Measurements from ENCODE around the gene LRGUK.

LRGUK gene

DNA sequence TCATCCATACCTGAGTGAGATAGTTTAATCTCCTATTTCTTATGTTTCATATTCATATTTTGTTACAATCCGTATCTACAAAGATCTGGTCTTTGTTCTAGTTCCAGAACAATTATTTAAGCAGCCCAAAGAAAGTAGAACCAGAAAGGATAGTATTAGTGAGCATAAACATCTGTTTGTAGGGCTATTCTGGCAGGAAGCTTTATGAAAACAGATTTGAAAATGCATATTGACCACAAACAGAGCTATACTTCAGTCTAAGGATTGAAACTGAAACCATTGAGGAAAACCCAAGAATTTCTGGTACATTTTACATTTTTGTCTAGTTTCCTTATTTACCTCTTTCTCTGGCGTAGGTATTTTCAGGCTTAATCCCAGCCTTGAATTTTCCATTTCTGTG, 28.1 kb downstream of the LRGUK start:
- TF ChIP-seq, protein P1, sequence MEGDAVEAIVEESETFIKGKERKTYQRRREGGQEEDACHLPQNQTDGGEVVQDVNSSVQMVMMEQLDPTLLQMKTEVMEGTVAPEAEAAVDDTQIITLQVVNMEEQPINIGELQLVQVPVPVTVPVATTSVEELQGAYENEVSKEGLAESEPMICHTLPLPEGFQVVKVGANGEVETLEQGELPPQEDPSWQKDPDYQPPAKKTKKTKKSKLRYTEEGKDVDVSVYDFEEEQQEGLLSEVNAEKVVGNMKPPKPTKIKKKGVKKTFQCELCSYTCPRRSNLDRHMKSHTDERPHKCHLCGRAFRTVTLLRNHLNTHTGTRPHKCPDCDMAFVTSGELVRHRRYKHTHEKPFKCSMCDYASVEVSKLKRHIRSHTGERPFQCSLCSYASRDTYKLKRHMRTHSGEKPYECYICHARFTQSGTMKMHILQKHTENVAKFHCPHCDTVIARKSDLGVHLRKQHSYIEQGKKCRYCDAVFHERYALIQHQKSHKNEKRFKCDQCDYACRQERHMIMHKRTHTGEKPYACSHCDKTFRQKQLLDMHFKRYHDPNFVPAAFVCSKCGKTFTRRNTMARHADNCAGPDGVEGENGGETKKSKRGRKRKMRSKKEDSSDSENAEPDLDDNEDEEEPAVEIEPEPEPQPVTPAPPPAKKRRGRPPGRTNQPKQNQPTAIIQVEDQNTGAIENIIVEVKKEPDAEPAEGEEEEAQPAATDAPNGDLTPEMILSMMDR (conservative IDR thresholded peaks at IDR 0.05): no peak
- no peak overlapping the region for H3K27ac ChIP-seq

DNA sequence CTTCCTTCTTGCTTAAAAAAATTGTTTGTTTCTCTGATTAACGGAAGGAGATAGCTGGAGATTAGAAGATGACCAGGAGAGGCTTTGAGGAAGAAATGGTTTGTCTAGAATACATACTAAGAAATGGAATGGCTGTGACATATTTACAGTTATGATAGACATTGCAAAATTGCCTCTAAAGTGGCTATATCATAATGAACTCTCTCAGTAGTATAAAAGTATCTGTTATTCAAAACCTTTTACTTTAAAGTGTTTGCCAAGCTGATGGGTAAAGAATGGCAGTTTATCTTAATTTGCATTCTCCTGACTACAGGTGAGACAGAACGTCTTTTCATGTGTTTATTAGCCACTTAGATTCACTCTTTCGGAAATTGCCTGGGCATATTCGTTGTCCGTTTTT, 28.7 kb downstream of the LRGUK start:
- TF ChIP-seq, protein P1 (conservative IDR thresholded peaks at IDR 0.05): no peak
- H3K27ac ChIP-seq: no peak overlapping the region

DNA sequence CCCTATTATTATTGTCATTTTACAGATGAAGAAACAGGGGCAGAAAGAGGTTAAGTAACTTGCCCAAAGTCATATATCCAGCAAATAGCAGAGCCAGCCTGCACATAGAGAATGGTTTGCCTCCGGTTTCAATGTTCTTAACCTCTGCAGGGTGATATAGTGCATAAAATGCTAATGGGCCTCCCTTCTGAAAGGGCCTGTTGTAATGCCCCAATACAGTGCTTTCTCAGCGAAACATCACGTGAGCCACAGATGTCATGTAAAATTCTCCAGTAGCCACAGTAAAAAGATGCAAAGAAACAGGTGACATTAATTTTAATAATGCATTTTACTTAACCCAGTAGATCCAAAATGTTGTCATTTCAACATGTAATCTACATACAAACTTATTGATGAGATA, 38.1 kb downstream of the LRGUK start:
- TF ChIP-seq, protein P1 (conservative IDR thresholded peaks at IDR 0.05): no peak
- no peak overlapping the region for H3K27ac ChIP-seq

DNA sequence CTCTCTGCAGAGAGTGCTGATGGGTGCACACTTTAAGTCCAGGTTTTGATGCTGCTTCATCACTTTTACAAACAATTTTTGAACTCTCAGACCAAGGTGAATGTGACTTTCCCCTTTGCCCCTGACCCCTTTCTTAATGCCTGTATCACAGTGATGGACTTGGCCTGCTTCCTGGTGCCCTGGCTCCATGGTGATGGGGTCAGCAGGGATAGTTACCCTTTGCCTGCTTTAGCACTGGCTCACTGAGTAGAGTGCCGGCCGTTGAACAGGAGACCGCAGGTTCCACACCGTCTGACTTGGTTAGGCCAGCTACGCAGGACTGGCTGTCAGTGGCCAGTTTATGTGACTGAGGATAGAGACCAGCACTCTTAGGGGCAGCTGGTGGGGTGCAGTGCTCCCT, 40.1 kb downstream of the LRGUK start:
- no peak overlapping the region for H3K27ac ChIP-seq
- TF ChIP-seq, protein P1 (conservative IDR thresholded peaks at IDR 0.05): no peak

DNA sequence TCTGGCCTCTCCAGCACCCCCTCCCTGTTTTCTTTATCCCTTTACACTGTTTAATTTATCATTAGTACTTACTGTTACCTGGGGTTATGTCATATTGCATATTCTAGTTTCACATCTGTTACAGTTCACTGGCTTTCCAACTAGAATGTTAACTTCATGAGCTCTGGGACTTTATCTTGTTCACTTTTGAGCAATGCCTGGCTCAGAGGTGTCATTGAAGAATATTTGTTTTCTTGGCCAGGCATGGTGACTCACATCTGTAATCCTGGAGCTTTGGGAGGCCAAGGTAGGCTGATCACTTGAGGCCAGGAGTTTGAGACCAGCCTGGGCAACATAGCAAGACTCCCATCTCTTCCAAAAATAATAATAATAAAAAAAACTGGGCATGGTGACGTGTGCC, 40.7 kb downstream of the LRGUK start:
- H3K27ac ChIP-seq: no peak overlapping the region
- TF ChIP-seq, protein P1 (conservative IDR thresholded peaks at IDR 0.05): no peak

DNA sequence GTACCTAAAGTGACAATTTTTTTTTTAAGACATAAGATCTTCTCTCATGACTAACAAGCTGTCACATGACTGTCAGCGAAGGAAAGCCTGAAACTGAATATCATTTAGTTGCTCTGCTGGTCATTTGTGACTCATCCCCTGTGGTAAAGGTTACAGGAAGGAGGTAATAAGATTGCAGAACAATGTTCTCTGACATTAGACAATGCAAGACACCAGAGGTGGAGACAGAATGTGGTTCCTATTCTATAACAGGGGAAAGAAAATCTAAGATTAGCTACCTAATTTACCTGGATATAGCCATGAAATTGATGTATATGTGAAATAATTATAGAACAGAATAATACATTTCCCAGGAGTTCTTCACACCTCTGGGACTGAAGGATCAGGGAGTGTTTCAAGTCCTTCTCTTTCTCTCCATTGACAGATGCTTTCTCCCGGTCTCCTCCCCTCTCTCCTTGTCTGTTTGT, 47.7 kb downstream of the LRGUK start:
- no peak overlapping the region for H3K27ac ChIP-seq
- TF ChIP-seq, protein P1 (conservative IDR thresholded peaks at IDR 0.05): no peak

DNA sequence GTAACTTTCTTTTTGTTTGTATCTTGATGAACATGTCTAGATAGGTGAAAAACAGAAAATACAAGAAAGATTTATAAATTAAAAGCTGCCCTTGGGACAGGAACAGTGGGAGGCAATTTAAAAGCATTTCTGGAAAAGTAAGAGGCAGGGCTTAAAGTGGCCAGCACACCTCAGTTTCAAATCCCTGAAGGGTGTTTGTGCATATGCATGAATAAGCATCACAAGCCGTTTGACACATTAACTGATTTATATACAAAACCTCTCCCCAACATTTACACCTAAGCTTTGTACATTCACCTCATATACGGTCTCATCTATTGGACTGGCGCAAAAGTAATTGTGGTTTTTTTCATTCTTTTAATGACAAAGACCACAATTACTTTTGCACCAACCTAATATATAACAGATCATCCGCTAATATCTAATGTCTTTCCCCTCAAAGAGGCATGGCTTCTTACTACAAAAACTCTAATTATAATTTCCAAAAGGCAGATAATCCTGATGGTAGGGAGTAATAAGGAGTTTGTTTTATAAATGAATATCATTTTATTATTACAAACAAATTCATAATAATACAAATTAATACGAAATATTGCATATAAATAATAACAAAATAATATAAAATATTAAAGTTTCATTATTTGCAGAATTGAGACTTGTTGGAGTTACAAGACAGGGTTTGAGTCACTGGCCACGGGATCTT, 48.3 kb downstream of the LRGUK start:
- H3K27ac ChIP-seq: no peak overlapping the region
- TF ChIP-seq, protein P1 (conservative IDR thresholded peaks at IDR 0.05): no peak
